ENCODE data around the gene GLRX3. TPM values are rescaled to one million over a fixed set of nuclear protein-coding genes. Genes with fewer than 3 reads are reported as not detected.

GLRX3 gene
- total and polyA plus RNA-seq, 2 of the 13 experiments (the other 11 are each of a cell fraction or from before 2014, with no cell fraction given), result 91.4 to 135 TPM

GRCh38 chr10:130110246-130111112 is 25.7 kb upstream of the GLRX3 start, which contains the start of gene C10orf143 (continued):
- TF ChIP-seq ZNF253 (CRISPR knock-in tag; IDR thresholded peaks at IDR 0.05; ENCODE audit: borderline replicate concordance) (no peak), PCBP2 (optimal IDR thresholded peaks at IDR 0.05; ENCODE audit: low read depth, low read length, poor library complexity, severe bottlenecking) (no peak), ZSCAN20 (CRISPR knock-in tag; IDR thresholded peaks at IDR 0.05; ENCODE audit: borderline replicate concordance) (peak; percentile 80; the same call in 1 of the 2 replicates), CC2D1A (CRISPR knock-in tag; IDR thresholded peaks at IDR 0.05) (0 out of 2 replicates have a peak, but pooled peaks have one; percentile 69), POLR2AphosphoS5 (IDR thresholded peaks at IDR 0.05; ENCODE audit: low read depth, low read length) (peak; percentile 92), HOMEZ (CRISPR knock-in tag; IDR thresholded peaks at IDR 0.05; ENCODE audit: low read depth) (no peak), MXD4 (CRISPR knock-in tag; IDR thresholded peaks at IDR 0.05) (peak; percentile 87), ZMAT5 (CRISPR knock-in tag; IDR thresholded peaks at IDR 0.05; ENCODE audit: borderline replicate concordance, low read depth) (no peak), MNT (IDR thresholded peaks at IDR 0.05) (no peak; the same call in 1 of the 2 replicates), ZZZ3 (CRISPR knock-in tag; IDR thresholded peaks at IDR 0.05; ENCODE audit: borderline replicate concordance) (peak; percentile 98; the same call in 1 of the 2 replicates), PAXIP1 (CRISPR knock-in tag; conservative IDR thresholded peaks at IDR 0.05) (peak; percentile 23; the same call in 1 of the 2 replicates), KDM5B (CRISPR knock-in tag; IDR thresholded peaks at IDR 0.05; ENCODE audit: borderline replicate concordance) (peak; percentile 86), ZNF430 (CRISPR knock-in tag; IDR thresholded peaks at IDR 0.05) (peak; percentile 88; the same call in 1 of the 2 replicates), ARNTL (CRISPR knock-in tag; IDR thresholded peaks at IDR 0.05) (peak; percentile 40), KLF11 (CRISPR knock-in tag; IDR thresholded peaks at IDR 0.05) (peak; percentile 73; the same call in 1 of the 2 replicates), ZSCAN31 (CRISPR knock-in tag; IDR thresholded peaks at IDR 0.05; ENCODE audit: low read depth) (0 out of 2 replicates have a peak, but pooled peaks have one; percentile 33), ZNF432 (CRISPR knock-in tag; IDR thresholded peaks at IDR 0.05; ENCODE audit: borderline replicate concordance) (no peak), CHD2 (IDR thresholded peaks at IDR 0.05; ENCODE audit: low read depth, low read length) (peak; percentile 88), MAZ (IDR thresholded peaks at IDR 0.05; ENCODE audit: borderline replicate concordance, low read depth, low read length) (no peak), MAZ (CRISPR knock-in tag; IDR thresholded peaks at IDR 0.05; ENCODE audit: low read depth) (peak; percentile 70), KLF9 (CRISPR knock-in tag; IDR thresholded peaks at IDR 0.05; ENCODE audit: low read depth) (peak; percentile 96), PHF20 (CRISPR knock-in tag; IDR thresholded peaks at IDR 0.05) (peak; percentile 79)

All from HepG2 (cell line).